Smooth muscle cell of the umbilical artery (primary cell): ENCODE measurements around the gene DNAH9. TPM values are rescaled to one million over a fixed set of nuclear protein-coding genes. Genes with fewer than 3 reads are reported as not detected.

ENCODE experiments used
- total RNA-seq: library from RNA; depleted of rRNA; stranded (reverse); fragments of >200 nt; gene quantifications from 2 replicates; pipeline ENCODE4 v1.2.3, GENCODE V29; 2014

Gene DNAH9, protein sequence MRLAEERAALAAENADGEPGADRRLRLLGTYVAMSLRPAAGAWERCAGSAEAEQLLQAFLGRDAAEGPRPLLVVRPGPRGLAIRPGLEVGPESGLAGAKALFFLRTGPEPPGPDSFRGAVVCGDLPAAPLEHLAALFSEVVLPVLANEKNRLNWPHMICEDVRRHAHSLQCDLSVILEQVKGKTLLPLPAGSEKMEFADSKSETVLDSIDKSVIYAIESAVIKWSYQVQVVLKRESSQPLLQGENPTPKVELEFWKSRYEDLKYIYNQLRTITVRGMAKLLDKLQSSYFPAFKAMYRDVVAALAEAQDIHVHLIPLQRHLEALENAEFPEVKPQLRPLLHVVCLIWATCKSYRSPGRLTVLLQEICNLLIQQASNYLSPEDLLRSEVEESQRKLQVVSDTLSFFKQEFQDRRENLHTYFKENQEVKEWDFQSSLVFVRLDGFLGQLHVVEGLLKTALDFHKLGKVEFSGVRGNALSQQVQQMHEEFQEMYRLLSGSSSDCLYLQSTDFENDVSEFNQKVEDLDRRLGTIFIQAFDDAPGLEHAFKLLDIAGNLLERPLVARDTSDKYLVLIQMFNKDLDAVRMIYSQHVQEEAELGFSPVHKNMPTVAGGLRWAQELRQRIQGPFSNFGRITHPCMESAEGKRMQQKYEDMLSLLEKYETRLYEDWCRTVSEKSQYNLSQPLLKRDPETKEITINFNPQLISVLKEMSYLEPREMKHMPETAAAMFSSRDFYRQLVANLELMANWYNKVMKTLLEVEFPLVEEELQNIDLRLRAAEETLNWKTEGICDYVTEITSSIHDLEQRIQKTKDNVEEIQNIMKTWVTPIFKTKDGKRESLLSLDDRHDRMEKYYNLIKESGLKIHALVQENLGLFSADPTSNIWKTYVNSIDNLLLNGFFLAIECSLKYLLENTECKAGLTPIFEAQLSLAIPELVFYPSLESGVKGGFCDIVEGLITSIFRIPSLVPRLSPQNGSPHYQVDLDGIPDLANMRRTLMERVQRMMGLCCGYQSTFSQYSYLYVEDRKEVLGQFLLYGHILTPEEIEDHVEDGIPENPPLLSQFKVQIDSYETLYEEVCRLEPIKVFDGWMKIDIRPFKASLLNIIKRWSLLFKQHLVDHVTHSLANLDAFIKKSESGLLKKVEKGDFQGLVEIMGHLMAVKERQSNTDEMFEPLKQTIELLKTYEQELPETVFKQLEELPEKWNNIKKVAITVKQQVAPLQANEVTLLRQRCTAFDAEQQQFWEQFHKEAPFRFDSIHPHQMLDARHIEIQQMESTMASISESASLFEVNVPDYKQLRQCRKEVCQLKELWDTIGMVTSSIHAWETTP (N-terminal part only)
- total RNA-seq, result not detected in 2 replicates

DNA sequence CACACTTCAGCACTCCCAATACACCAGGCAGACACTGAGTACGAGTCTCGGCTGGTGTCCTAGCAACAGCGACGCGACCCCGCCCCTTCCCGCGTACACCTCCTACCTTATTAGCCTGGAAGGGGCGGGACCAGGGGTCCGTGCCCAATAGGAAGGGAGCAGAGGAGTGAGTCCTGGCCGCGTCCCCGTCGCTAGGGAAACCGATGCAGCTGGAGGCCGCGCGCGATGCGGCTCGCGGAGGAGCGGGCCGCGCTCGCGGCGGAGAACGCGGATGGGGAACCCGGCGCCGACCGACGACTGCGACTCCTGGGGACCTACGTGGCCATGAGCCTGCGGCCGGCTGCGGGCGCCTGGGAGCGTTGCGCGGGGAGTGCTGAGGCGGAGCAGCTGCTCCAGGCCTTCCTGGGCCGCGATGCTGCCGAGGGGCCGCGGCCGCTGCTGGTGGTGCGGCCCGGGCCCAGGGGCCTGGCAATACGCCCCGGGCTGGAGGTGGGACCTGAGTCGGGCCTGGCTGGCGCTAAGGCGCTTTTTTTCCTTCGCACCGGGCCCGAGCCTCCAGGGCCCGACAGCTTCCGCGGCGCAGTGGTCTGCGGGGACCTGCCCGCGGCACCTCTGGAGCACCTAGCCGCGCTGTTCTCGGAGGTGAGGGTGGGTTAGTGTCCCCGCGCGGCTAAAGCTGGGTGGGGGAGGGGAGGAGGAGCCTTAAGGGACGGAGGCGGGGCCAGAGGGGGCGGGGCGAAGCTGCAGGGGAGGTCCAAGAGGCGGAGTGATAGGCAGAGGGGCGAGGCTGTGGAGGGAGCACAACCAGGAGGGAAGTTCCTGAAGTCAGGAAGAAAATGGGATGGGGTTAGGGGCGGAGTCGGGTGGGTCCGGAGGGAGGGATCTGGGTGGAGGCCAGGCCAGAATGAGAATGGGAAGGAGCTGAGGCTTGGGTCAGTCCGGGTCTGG lies at the start of gene DNAH9:
TSS of gene DNAH9 (plus strand) at position 197 of the 948 bp plus-strand sequence. CDS start at position 226, 29 bp downstream.

DNA sequence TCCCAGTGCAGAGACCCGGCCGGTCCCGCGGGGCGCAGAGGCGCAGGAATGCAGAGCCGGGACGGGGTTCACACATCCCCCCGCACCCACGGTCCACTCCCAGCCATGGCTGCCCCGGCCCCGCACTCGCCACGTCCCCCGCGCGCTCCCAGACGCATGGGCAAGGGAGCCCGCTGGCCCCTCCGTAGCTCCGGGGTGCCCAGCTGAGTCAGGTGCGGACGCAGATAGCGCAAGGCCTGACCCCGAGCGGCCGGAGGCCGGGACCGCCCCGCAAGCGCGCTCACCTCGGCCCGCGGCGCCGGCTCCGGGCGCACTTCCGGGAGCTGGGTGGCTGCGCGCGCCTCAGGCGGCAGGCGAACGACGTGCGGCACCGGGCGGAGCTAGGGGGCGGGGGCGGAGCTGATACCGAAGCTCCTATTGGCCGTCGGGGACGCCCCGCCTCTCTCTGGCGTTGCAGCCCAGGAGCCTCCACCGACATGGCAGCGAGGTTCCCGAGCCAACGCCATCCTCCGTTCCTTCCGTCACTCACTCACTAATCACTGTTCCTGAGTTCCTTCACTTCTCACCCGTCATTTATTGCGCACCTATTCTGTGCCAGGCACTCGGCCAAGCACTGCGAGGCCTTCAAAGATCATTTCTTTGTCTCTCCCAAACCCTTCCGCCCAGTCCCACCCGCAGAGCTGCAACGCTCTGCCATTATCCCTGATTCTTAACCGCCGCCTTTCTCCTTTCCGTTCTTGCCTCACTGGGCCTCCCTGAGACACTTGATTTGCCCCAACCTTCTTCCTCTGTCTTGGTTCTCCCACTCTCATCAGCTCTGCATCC lies 399.1 kb downstream of the DNAH9 start, which contains the start of gene ZNF18:
TSS of gene ZNF18 (minus strand) at position 329 of the 825 bp plus-strand sequence. CDS start 4,646 bp downstream, outside the sequence.

